ENCODE measurements around the gene CCDC187.

DNA sequence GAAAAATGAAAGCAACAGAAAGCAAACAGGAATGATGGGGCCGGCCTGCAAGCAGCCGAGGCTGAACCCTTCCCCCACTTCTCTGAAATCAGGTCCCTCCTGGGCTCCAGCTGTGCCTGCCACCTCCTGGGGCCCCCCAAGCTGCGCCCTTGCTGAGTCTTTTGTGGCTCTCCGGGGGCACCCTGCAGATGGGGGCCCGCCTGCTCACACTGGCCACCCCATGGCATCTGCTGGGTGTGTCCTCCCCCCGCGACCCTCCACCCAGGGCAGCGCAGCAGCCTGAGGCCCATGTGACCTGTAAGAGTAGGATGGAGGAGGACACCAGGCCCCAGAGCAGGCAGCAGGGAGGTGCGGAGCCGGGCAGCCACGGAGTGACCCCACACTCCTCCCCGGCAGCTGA is 29.2 kb upstream of the CCDC187 start:
- TF ChIP-seq POLR2A (IDR thresholded peaks at IDR 0.05; ENCODE audit: low read depth, low read length) (no peak), RCOR1 (IDR thresholded peaks at IDR 0.05; ENCODE audit: insufficient replicate concordance, low read length) (no peak), BHLHE40 (IDR thresholded peaks at IDR 0.05; ENCODE audit: low read depth, low read length) (no peak), SMC3 (IDR thresholded peaks at IDR 0.05; ENCODE audit: low read depth, low read length) (no peak), RFX5 (IDR thresholded peaks at IDR 0.05; ENCODE audit: low read depth, low read length) (no peak), FOS (IDR thresholded peaks at IDR 0.05; ENCODE audit: low read depth, low read length) (no peak), MAFK (IDR thresholded peaks at IDR 0.05; ENCODE audit: low read depth, low read length) (no peak), NFE2L2 (IDR thresholded peaks at IDR 0.05; ENCODE audit: low read depth, low read length) (no peak)
- TF ChIP-seq, protein P1, sequence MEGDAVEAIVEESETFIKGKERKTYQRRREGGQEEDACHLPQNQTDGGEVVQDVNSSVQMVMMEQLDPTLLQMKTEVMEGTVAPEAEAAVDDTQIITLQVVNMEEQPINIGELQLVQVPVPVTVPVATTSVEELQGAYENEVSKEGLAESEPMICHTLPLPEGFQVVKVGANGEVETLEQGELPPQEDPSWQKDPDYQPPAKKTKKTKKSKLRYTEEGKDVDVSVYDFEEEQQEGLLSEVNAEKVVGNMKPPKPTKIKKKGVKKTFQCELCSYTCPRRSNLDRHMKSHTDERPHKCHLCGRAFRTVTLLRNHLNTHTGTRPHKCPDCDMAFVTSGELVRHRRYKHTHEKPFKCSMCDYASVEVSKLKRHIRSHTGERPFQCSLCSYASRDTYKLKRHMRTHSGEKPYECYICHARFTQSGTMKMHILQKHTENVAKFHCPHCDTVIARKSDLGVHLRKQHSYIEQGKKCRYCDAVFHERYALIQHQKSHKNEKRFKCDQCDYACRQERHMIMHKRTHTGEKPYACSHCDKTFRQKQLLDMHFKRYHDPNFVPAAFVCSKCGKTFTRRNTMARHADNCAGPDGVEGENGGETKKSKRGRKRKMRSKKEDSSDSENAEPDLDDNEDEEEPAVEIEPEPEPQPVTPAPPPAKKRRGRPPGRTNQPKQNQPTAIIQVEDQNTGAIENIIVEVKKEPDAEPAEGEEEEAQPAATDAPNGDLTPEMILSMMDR (conservative IDR thresholded peaks at IDR 0.05; ENCODE audit: low read depth, low read length): no peak
- TF ChIP-seq, protein P2, sequence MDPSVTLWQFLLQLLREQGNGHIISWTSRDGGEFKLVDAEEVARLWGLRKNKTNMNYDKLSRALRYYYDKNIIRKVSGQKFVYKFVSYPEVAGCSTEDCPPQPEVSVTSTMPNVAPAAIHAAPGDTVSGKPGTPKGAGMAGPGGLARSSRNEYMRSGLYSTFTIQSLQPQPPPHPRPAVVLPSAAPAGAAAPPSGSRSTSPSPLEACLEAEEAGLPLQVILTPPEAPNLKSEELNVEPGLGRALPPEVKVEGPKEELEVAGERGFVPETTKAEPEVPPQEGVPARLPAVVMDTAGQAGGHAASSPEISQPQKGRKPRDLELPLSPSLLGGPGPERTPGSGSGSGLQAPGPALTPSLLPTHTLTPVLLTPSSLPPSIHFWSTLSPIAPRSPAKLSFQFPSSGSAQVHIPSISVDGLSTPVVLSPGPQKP (IDR thresholded peaks at IDR 0.05; ENCODE audit: borderline replicate concordance, low read depth, low read length): no peak
